ENCODE results near the gene FAM200C.
A peak's percentile ranks its signal among the peaks of the same experiment; 100 is the strongest.

FAM200C gene

DNA sequence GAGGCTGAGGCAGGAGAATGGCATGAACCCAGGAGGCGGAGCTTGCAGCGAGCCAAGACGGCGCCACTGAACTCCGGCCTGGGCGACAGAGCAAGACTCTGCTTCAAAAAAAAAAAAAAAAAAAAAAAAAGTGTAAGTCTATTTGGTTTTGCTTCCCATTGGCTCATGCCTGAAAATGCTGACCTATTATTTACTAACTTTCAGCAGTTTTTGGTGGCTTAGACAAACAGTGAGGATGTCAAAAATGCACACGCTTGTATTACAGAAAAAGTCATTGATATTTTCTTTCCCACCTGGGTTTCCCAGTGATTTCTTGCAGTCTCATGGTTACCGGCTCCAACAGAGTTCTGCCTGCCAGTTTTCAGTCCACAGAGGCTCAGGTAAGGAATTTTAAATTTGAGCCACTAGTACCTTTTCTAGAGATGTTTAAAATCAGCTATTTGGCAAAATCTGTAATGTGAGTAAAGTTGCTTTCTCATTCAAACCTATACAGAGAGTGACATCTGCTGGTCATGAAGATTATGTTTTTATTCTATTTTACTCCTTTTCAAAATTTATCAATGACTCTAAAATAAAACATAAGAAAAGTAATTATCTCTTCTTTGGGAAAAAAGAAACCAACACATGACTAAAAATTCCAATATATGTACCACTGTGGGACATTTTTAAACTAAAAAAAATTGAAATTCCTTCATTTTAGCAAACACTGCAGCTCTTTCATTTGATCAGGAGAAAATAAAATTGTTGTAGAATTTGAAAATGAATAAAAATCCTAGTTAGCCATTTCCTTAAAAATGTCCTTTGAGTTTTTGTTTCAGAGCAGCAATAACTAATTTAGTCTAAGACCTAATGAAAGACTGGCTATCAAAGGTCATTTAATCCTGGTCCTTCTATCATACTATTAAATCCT lies 8.8 kb downstream of the FAM200C start:
- peak; percentile 53 for FAIRE-seq
- DNase-seq (ENCODE audit: insufficient read length, low spot score): no peak
- TF ChIP-seq, protein P1, sequence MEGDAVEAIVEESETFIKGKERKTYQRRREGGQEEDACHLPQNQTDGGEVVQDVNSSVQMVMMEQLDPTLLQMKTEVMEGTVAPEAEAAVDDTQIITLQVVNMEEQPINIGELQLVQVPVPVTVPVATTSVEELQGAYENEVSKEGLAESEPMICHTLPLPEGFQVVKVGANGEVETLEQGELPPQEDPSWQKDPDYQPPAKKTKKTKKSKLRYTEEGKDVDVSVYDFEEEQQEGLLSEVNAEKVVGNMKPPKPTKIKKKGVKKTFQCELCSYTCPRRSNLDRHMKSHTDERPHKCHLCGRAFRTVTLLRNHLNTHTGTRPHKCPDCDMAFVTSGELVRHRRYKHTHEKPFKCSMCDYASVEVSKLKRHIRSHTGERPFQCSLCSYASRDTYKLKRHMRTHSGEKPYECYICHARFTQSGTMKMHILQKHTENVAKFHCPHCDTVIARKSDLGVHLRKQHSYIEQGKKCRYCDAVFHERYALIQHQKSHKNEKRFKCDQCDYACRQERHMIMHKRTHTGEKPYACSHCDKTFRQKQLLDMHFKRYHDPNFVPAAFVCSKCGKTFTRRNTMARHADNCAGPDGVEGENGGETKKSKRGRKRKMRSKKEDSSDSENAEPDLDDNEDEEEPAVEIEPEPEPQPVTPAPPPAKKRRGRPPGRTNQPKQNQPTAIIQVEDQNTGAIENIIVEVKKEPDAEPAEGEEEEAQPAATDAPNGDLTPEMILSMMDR (IDR thresholded peaks at IDR 0.05; ENCODE audit: insufficient read depth, missing control alignments): peak; percentile 58

DNA sequence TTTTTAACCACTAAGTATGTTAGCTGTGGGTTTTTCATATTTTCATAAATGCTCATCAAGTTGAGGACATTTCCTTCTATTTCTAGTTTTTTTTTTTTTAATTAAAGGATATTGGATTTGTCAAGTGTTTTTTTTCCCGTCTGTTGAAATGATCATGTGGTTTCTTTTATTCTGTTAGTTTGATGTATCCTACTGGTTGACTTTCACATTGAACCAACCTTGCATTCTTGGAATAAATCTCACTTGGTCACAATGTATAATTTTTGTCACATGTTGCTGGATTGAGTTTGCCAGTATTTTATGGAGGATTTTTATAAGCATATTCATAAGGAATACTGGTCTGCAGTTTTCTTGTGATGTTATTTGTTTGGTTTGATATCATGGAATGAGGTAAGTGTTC lies 12.4 kb downstream of the FAM200C start:
- no peak for DNase-seq (ENCODE audit: insufficient read length, low spot score)
- TF ChIP-seq, protein P1 (IDR thresholded peaks at IDR 0.05; ENCODE audit: insufficient read depth, missing control alignments): no peak
- FAIRE-seq: no peak

DNA sequence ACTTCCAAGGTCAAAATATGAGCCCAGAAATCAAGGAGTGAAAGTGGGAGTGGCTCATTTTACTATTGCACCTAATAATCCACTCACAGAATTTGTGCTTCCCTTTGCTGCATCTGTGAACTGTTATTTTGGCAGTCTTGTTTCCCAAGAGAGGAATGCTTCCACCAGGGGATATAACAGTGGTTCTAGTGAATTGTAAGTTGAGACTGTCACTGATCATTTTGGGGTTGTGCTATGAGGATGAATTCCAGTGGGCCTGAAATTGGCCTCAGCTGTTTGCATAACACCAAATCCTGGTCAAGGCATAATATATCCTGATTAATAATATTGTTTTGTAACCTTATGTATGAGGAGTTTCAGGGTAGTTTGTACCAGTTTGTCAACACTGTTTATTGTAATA lies 14.4 kb downstream of the FAM200C start:
- DNase-seq (ENCODE audit: insufficient read length, low spot score) (no peak), FAIRE-seq (no peak)
- TF ChIP-seq, protein P1 (IDR thresholded peaks at IDR 0.05; ENCODE audit: insufficient read depth, missing control alignments): no peak

DNA sequence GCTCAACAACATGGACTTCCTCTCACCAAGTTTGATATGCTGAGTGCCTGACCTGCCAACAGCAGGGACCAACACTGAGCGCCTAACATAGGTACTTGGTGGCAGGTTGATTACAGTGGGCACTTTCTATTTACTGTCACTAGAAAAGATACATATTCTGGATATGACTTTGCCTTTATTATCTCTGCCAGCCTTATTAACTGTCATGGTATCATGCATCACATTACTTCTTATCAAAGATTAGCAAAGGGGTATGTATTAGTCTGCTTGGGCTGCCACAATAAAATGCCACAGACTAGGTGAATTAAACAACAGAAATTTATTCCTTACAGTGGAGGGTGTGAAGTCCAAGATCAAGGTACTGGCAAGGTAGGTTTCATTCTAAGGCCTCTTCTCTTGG lies 15.2 kb downstream of the FAM200C start:
- TF ChIP-seq, protein P1 (IDR thresholded peaks at IDR 0.05; ENCODE audit: insufficient read depth, missing control alignments): no peak
- DNase-seq (ENCODE audit: insufficient read length, low spot score): no peak
- FAIRE-seq: no peak

DNA sequence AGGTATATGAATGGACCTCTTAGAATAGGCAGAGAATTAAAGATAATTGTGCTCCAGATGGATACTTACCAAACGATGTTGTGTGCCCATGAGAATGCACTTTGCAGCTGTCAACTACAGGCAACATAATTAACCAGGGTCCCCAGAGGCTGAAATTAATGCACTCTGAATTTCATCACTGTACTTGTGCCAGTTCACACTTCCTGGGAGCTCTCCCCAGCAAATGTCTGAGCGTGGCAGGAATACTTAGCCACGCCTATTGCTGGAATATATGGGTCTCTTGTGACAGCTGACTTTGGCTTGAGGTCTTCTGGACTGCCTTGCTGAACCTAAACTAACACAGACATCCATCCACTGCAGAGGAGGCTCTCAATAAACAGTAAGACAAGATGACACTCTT lies 17.5 kb downstream of the FAM200C start:
- TF ChIP-seq, protein P1 (IDR thresholded peaks at IDR 0.05; ENCODE audit: insufficient read depth, missing control alignments): no peak
- FAIRE-seq (no peak), DNase-seq (ENCODE audit: insufficient read length, low spot score) (no peak)

DNA sequence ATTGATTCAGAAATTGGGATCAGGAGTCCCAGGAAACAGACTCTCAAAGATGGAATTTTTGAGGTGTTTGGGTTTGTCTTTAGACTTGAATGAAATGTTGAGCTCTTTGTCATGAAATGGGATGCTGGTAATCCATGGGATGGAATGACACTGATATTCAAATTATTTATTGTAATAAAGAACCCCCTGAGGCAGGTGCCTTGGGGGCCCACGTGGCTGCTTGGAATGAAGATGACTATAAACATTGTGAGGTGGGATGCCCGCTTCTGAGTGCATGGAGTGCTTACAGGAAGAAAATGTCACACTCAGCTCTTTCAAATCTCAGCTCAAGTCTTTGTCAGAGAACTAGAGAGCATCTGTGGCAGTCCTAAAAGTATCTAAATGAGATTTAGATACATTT lies 19.8 kb downstream of the FAM200C start:
- TF ChIP-seq, protein P1 (IDR thresholded peaks at IDR 0.05; ENCODE audit: insufficient read depth, missing control alignments): no peak
- FAIRE-seq: no peak
- no peak for DNase-seq (ENCODE audit: insufficient read length, low spot score)

DNA sequence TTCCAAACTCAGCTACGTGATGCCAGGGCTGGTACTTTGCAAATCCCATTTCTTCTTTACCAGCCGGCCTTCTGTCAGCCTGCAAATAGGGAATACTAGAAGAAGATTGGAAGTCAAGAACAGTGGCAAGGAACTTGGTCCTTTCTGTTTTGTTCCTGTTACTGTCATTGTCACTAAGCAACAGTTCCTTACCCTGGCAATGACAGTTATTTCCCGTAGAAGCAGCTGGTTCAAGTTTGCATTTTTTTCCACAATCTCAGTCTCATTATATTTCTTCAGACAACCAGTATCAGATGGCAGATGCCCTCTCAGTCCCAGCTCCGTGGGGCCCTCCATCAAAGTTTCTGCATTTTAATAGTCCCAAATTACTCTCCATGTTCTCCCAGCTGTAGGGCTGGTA lies 20.3 kb downstream of the FAM200C start:
- TF ChIP-seq, protein P1 (IDR thresholded peaks at IDR 0.05; ENCODE audit: insufficient read depth, missing control alignments): no peak
- FAIRE-seq (no peak), DNase-seq (ENCODE audit: insufficient read length, low spot score) (no peak)
